Measurements from ENCODE around the gene BPGM.
"Not testable (repeated sequence)": the region's sequence is repeated elsewhere in the genome, so short reads cannot be mapped to it uniquely, and the experiment has no call there.

The BPGM gene

GRCh38 chr7:134669845-134670373 lies 23.3 kb downstream of the BPGM start:
- H3K27me3 ChIP-seq (replicated peaks; ENCODE audit: control insufficient read depth, insufficient read depth, low read length), result no peaks in the 10 kb centered on the region
- peaks cover 2% of the 10 kb centered on the region for H3K36me3 ChIP-seq (ENCODE audit: control insufficient read depth, insufficient read depth, low read length, severe bottlenecking)
- H3K4me1 ChIP-seq (ENCODE audit: control insufficient read depth, insufficient read depth, low read length), result no peaks in the 10 kb centered on the region
- DNase-seq (ENCODE audit: low read depth), result peak; percentile 69
- no peak overlapping the region for H3K4me3 ChIP-seq (ENCODE audit: low read length)
- peaks cover 5% of the 10 kb centered on the region for H3K9me3 ChIP-seq (ENCODE audit: control insufficient read depth, low read length)
- H3K9ac ChIP-seq (ENCODE audit: low read length), result no peak overlapping the region

GRCh38 chr7:134671609-134672008 lies 25.0 kb downstream of the BPGM start:
- Histone ChIP-seq H3K9me3 (ENCODE audit: control insufficient read depth, low read length) (peaks cover 5% of the 10 kb centered on the region), H3K4me3 (ENCODE audit: low read length) (no peak overlapping the region), H3K36me3 (ENCODE audit: control insufficient read depth, insufficient read depth, low read length, severe bottlenecking) (no peaks in the 10 kb centered on the region), H3K27me3 (replicated peaks; ENCODE audit: control insufficient read depth, insufficient read depth, low read length) (no peaks in the 10 kb centered on the region), H3K4me1 (ENCODE audit: control insufficient read depth, insufficient read depth, low read length) (no peaks in the 10 kb centered on the region), H3K9ac (ENCODE audit: low read length) (no peak overlapping the region)
- no peak for DNase-seq (ENCODE audit: low read depth)

GRCh38 chr7:134674424-134674823 lies 27.8 kb downstream of the BPGM start:
- H3K4me3 ChIP-seq (ENCODE audit: low read length), result no peak overlapping the region
- H3K9me3 ChIP-seq (ENCODE audit: control insufficient read depth, low read length), result peaks cover 5% of the 10 kb centered on the region
- H3K9ac ChIP-seq (ENCODE audit: low read length), result no peak overlapping the region
- DNase-seq (ENCODE audit: low read depth), result no peak
- peaks cover 6% of the 10 kb centered on the region for H3K36me3 ChIP-seq (ENCODE audit: control insufficient read depth, insufficient read depth, low read length, severe bottlenecking)
- no peaks in the 10 kb centered on the region for H3K4me1 ChIP-seq (ENCODE audit: control insufficient read depth, insufficient read depth, low read length)
- no peaks in the 10 kb centered on the region for H3K27me3 ChIP-seq (replicated peaks; ENCODE audit: control insufficient read depth, insufficient read depth, low read length)

GRCh38 chr7:134676743-134677142 lies 30.1 kb downstream of the BPGM start:
- Histone ChIP-seq H3K27me3 (replicated peaks; ENCODE audit: control insufficient read depth, insufficient read depth, low read length) (no peaks in the 10 kb centered on the region), H3K9me3 (ENCODE audit: control insufficient read depth, low read length) (peaks cover 5% of the 10 kb centered on the region), H3K4me1 (ENCODE audit: control insufficient read depth, insufficient read depth, low read length) (no peaks in the 10 kb centered on the region), H3K4me3 (ENCODE audit: low read length) (no peak overlapping the region), H3K9ac (ENCODE audit: low read length) (no peak overlapping the region), H3K36me3 (ENCODE audit: control insufficient read depth, insufficient read depth, low read length, severe bottlenecking) (peaks cover 16% of the 10 kb centered on the region)
- DNase-seq (ENCODE audit: low read depth), result no peak

- no peak overlapping the region for H3K4me3 ChIP-seq (ENCODE audit: low read length)
- no peaks in the 10 kb centered on the region for H3K27me3 ChIP-seq (replicated peaks; ENCODE audit: control insufficient read depth, insufficient read depth, low read length)
- no peak for DNase-seq (ENCODE audit: low read depth)
- no peak overlapping the region for H3K9ac ChIP-seq (ENCODE audit: low read length)
- H3K36me3 ChIP-seq (ENCODE audit: control insufficient read depth, insufficient read depth, low read length, severe bottlenecking), result peaks cover 16% of the 10 kb centered on the region
- peaks cover 5% of the 10 kb centered on the region for H3K9me3 ChIP-seq (ENCODE audit: control insufficient read depth, low read length)
- H3K4me1 ChIP-seq (ENCODE audit: control insufficient read depth, insufficient read depth, low read length), result no peaks in the 10 kb centered on the region
These were observed 31.5 kb downstream of the BPGM start for GRCh38 chr7:134678115-134678514.

- Histone ChIP-seq H3K9ac (ENCODE audit: low read length) (no peak overlapping the region), H3K9me3 (ENCODE audit: control insufficient read depth, low read length) (peaks cover 5% of the 10 kb centered on the region), H3K4me3 (ENCODE audit: low read length) (no peak overlapping the region), H3K4me1 (ENCODE audit: control insufficient read depth, insufficient read depth, low read length) (no peaks in the 10 kb centered on the region), H3K36me3 (ENCODE audit: control insufficient read depth, insufficient read depth, low read length, severe bottlenecking) (peaks cover 16% of the 10 kb centered on the region), H3K27me3 (replicated peaks; ENCODE audit: control insufficient read depth, insufficient read depth, low read length) (no peaks in the 10 kb centered on the region)
- no peak for DNase-seq (ENCODE audit: low read depth)
These were observed 32.4 kb downstream of the BPGM start for GRCh38 chr7:134679006-134679405.

- Histone ChIP-seq H3K9ac (ENCODE audit: low read length) (no peak overlapping the region), H3K27me3 (replicated peaks; ENCODE audit: control insufficient read depth, insufficient read depth, low read length) (no peaks in the 10 kb centered on the region), H3K4me3 (ENCODE audit: low read length) (no peak overlapping the region), H3K9me3 (ENCODE audit: control insufficient read depth, low read length) (no peaks in the 10 kb centered on the region), H3K4me1 (ENCODE audit: control insufficient read depth, insufficient read depth, low read length) (peaks cover 3% of the 10 kb centered on the region), H3K36me3 (ENCODE audit: control insufficient read depth, insufficient read depth, low read length, severe bottlenecking) (peaks cover 10% of the 10 kb centered on the region)
- no peak for DNase-seq (ENCODE audit: low read depth)
These were observed 37.5 kb downstream of the BPGM start for GRCh38 chr7:134684165-134684564.

- H3K27me3 ChIP-seq (replicated peaks; ENCODE audit: control insufficient read depth, insufficient read depth, low read length), result no peaks in the 10 kb centered on the region
- no peak overlapping the region for H3K4me3 ChIP-seq (ENCODE audit: low read length)
- H3K4me1 ChIP-seq (ENCODE audit: control insufficient read depth, insufficient read depth, low read length), result peaks cover 9% of the 10 kb centered on the region
- peak; percentile 38 for DNase-seq (ENCODE audit: low read depth)
- peaks cover 3% of the 10 kb centered on the region for H3K36me3 ChIP-seq (ENCODE audit: control insufficient read depth, insufficient read depth, low read length, severe bottlenecking)
- no peak overlapping the region for H3K9ac ChIP-seq (ENCODE audit: low read length)
- H3K9me3 ChIP-seq (ENCODE audit: control insufficient read depth, low read length), result no peaks in the 10 kb centered on the region
These were observed 38.6 kb downstream of the BPGM start for GRCh38 chr7:134685250-134685649.

GRCh38 chr7:134686786-134687185 lies 40.1 kb downstream of the BPGM start:
- H3K4me1 ChIP-seq (ENCODE audit: control insufficient read depth, insufficient read depth, low read length), result peaks cover 24% of the 10 kb centered on the region
- H3K4me3 ChIP-seq (ENCODE audit: low read length), result no peak overlapping the region
- no peaks in the 10 kb centered on the region for H3K27me3 ChIP-seq (replicated peaks; ENCODE audit: control insufficient read depth, insufficient read depth, low read length)
- H3K9ac ChIP-seq (ENCODE audit: low read length), result peak overlapping the region; percentile 27
- H3K36me3 ChIP-seq (ENCODE audit: control insufficient read depth, insufficient read depth, low read length, severe bottlenecking), result no peaks in the 10 kb centered on the region
- no peaks in the 10 kb centered on the region for H3K9me3 ChIP-seq (ENCODE audit: control insufficient read depth, low read length)
- DNase-seq (ENCODE audit: low read depth), result peak; percentile 82

GRCh38 chr7:134689550-134689949 lies 42.9 kb downstream of the BPGM start:
- H3K9ac ChIP-seq (ENCODE audit: low read length), result peak overlapping the region; percentile 80
- not testable (repeated sequence) for DNase-seq (ENCODE audit: low read depth); H3K36me3 ChIP-seq (ENCODE audit: control insufficient read depth, insufficient read depth, low read length, severe bottlenecking); H3K9me3 ChIP-seq (ENCODE audit: control insufficient read depth, low read length); H3K27me3 ChIP-seq (replicated peaks; ENCODE audit: control insufficient read depth, insufficient read depth, low read length)
- H3K4me1 ChIP-seq (ENCODE audit: control insufficient read depth, insufficient read depth, low read length), result peaks cover 49% of the 10 kb centered on the region
- H3K4me3 ChIP-seq (ENCODE audit: low read length), result peak overlapping the region; percentile 73

- no peaks in the 10 kb centered on the region for H3K27me3 ChIP-seq (replicated peaks; ENCODE audit: control insufficient read depth, insufficient read depth, low read length)
- peak overlapping the region; percentile 73 for H3K4me3 ChIP-seq (ENCODE audit: low read length)
- no peaks in the 10 kb centered on the region for H3K36me3 ChIP-seq (ENCODE audit: control insufficient read depth, insufficient read depth, low read length, severe bottlenecking)
These were observed 43.4 kb downstream of the BPGM start for GRCh38 chr7:134690016-134690415.

More at GRCh38 chr7:134690016-134690415, 43.4 kb downstream of the BPGM start:
- DNase-seq (ENCODE audit: low read depth), result peak; percentile 91
- Histone ChIP-seq H3K4me1 (ENCODE audit: control insufficient read depth, insufficient read depth, low read length) (peaks cover 53% of the 10 kb centered on the region), H3K9me3 (ENCODE audit: control insufficient read depth, low read length) (no peaks in the 10 kb centered on the region), H3K9ac (ENCODE audit: low read length) (peak overlapping the region; percentile 80)
